Activated CD4-positive, alpha-beta T cell treated with anti-CD3 and anti-CD28 coated beads, Interleukin-2, amount 10 ng/mL, durations not matched to agents 24 days and 14 days (primary cell): ENCODE results near the gene CRB3. TPM values are rescaled to one million over a fixed set of nuclear protein-coding genes. Genes with fewer than 3 reads are reported as not detected.

ENCODE experiments used
- DNase-seq: peaks from one replicate; pipeline ENCODE4 v3.0.0; 2022
- H3K27ac Mint-ChIP-seq: one replicate; pipeline ENCODE4 v1.8.0; 2022; ENCODE audit warnings: mild to moderate bottlenecking, mixed read lengths
- H3K27me3 Mint-ChIP-seq: one replicate; pipeline ENCODE4 v1.8.0; 2022; ENCODE audit warnings: mixed read lengths
- H3K36me3 Mint-ChIP-seq: one replicate; pipeline ENCODE4 v1.8.0; 2022; ENCODE audit warnings: low read depth, mild to moderate bottlenecking, mixed read lengths
- H3K4me1 Mint-ChIP-seq: one replicate; pipeline ENCODE4 v1.8.0; 2021; ENCODE audit warnings: mixed read lengths
- H3K4me3 Mint-ChIP-seq: one replicate; pipeline ENCODE4 v1.8.0; 2022; ENCODE audit warnings: mild to moderate bottlenecking, moderate library complexity, mixed read lengths
- H3K9me3 Mint-ChIP-seq: one replicate; pipeline ENCODE4 v1.8.0; 2021; ENCODE audit warnings: mixed read lengths
- intact Hi-C: fragments of 100-400 bp; cut with micrococcal nuclease; formaldehyde crosslinking; loops from one replicate; pipeline ENCODE4 v1.15.1; 2023
- total RNA-seq: library from RNA; stranded (reverse); gene quantifications from 2 replicates; pipeline ENCODE4 v1.2.3, GENCODE V29; 2022

Gene CRB3
- total RNA-seq, 1 donor from 2014 or later = 0.33 TPM

DNA sequence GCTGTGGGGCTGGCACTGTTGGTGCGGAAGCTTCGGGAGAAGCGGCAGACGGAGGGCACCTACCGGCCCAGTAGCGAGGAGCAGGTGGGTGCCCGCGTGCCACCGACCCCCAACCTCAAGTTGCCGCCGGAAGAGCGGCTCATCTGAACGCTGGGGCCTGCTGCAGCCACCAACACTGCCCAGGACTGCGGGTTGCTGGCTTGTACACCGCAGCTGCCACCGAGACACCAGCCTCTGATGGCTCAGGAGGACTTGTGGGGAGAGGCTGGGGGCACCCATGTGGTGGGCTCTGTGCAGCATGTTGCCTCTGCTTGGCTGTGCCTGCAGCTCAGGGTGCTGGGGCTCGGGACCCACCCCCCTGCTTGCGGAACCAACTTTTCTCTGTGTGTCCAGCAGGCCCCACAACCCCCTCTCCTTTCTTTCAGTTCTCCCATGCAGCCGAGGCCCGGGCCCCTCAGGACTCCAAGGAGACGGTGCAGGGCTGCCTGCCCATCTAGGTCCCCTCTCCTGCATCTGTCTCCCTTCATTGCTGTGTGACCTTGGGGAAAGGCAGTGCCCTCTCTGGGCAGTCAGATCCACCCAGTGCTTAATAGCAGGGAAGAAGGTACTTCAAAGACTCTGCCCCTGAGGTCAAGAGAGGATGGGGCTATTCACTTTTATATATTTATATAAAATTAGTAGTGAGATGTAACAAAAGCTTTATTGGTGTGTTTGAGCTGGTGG lies 2.6 kb downstream of the CRB3 start:
- H3K36me3 Mint-ChIP-seq = peaks cover 26% of the 10 kb centered on the region
- no peak for DNase-seq
- no peaks in the 10 kb centered on the region for H3K27me3 Mint-ChIP-seq
- peaks cover 3% of the 10 kb centered on the region for H3K4me1 Mint-ChIP-seq
- H3K27ac Mint-ChIP-seq = no peak overlapping the region
- H3K9me3 Mint-ChIP-seq = no peaks in the 10 kb centered on the region
- H3K4me3 Mint-ChIP-seq = no peak overlapping the region
- intact Hi-C loops = no loop called here

DNA sequence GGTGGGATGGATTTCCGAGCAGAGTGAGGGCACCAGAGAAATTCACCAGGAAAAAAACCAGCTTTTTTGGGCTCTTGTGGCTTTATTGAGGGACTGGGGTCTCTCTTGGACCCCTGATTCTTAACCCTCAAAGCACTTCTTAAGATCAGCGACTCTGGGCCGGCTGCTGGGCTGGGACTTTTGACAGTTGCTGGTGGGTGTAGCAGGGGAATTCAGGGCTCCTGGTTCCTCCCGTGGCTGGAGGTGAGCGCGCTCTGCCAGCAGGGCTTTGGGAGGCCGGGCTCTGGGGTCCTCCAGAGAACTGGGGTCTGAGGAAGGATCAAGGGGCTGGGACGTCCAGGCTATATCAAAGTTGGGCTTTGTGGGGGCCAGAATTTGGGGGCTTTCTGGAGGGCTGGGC lies 3.3 kb downstream of the CRB3 start:
- intact Hi-C loops = no loop called here
- H3K4me3 Mint-ChIP-seq = no peak overlapping the region
- H3K9me3 Mint-ChIP-seq = no peaks in the 10 kb centered on the region
- H3K27ac Mint-ChIP-seq = no peak overlapping the region
- no peaks in the 10 kb centered on the region for H3K27me3 Mint-ChIP-seq
- peaks cover 3% of the 10 kb centered on the region for H3K4me1 Mint-ChIP-seq
- no peak for DNase-seq
- H3K36me3 Mint-ChIP-seq = peaks cover 28% of the 10 kb centered on the region

DNA sequence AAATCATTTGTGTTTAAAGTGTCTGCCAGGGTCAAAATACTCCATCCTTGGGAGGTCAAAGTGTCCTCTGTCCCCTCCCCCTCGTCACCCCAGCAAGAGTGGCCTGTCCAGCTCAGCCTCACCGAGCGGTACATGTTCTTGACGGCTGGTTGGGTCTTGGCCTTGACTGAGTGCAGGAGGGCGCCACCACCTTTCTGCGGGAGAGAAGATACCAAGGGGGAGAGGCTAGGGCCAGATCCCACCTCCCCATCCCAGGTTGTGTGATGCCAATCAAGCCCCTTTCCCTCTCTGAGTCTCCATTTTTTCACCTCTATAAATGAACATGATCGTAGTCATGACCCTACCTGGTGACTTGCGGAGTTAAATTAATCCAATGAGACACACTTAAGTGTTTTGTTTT lies 6.1 kb downstream of the CRB3 start:
- H3K36me3 Mint-ChIP-seq = peaks cover 39% of the 10 kb centered on the region
- H3K4me1 Mint-ChIP-seq = no peaks in the 10 kb centered on the region
- H3K9me3 Mint-ChIP-seq = no peaks in the 10 kb centered on the region
- intact Hi-C loops = no loop called here
- no peak overlapping the region for H3K27ac Mint-ChIP-seq
- H3K27me3 Mint-ChIP-seq = no peaks in the 10 kb centered on the region
- DNase-seq = no peak
- no peak overlapping the region for H3K4me3 Mint-ChIP-seq

DNA sequence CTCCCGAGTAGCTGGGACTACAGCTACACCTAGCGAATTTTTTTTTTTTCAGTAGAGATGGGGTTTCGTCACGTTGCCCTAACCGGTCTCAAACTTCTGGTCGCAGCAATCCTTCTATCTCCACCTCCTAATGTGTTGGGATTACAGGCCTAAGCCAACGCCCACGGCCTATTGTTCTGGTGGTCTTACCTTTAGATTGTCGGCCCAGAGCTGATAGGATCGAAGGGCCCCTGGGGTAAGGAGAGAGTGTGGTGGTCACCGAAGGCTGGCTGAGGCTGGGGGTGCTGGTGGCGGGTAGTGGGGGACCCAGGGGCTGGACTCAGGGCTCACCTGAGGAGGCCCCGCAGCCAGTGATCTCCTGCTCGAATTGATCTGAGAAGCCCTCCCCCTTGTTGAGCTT lies 7.0 kb downstream of the CRB3 start:
- no peak overlapping the region for H3K4me3 Mint-ChIP-seq
- H3K36me3 Mint-ChIP-seq = peaks cover 41% of the 10 kb centered on the region
- H3K4me1 Mint-ChIP-seq = no peaks in the 10 kb centered on the region
- no peak overlapping the region for H3K27ac Mint-ChIP-seq
- no peaks in the 10 kb centered on the region for H3K9me3 Mint-ChIP-seq
- intact Hi-C loops = no loop called here
- H3K27me3 Mint-ChIP-seq = no peaks in the 10 kb centered on the region
- DNase-seq = no peak

DNA sequence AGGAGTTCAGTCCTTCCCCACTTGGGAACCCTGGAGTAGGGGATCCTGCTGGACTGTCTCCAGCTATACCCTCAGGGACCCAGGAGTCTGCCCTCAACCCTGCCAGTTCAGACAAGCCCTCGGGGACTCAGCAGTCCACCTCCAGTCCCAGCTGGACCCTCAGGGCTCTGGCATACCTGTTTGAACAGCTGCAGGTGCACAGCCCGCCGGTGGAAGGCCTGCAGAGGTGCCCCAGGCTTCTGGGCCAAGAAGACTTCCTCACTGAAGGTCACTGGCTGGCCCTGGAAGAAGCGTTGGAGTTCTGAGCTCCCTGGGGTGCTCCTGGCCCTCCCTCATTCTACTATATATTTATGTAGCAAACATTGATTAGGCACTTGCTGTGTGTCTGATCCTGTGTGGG lies 8.6 kb downstream of the CRB3 start:
- H3K36me3 Mint-ChIP-seq = peaks cover 41% of the 10 kb centered on the region
- intact Hi-C loops = no loop called here
- H3K27ac Mint-ChIP-seq = no peak overlapping the region
- no peak overlapping the region for H3K4me3 Mint-ChIP-seq
- DNase-seq = no peak
- H3K27me3 Mint-ChIP-seq = no peaks in the 10 kb centered on the region
- no peaks in the 10 kb centered on the region for H3K9me3 Mint-ChIP-seq
- no peaks in the 10 kb centered on the region for H3K4me1 Mint-ChIP-seq

DNA sequence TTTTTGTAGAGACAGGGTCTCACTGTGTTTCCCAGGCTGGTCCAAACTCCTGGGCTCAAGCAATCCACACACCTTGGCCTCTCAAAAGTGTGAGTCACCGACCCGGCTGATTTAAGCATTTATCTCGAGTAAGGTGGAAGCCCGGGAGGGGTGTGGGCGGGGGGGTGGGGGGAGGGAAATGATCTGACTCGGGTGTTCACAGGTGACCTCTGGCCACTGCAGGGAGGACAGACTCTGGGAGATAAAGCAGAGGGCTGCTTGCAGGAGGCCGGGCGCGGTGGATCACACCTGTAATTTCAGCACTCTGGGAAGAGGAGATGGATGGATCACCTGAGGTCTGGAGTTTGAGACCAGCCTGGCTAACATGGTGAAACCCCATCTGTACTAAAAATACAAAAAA lies 9.6 kb downstream of the CRB3 start:
- H3K27me3 Mint-ChIP-seq = no peaks in the 10 kb centered on the region
- intact Hi-C loops = no loop called here
- H3K36me3 Mint-ChIP-seq = peaks cover 37% of the 10 kb centered on the region
- no peaks in the 10 kb centered on the region for H3K9me3 Mint-ChIP-seq
- no peaks in the 10 kb centered on the region for H3K4me1 Mint-ChIP-seq
- H3K4me3 Mint-ChIP-seq = no peak overlapping the region
- no peak for DNase-seq
- no peak overlapping the region for H3K27ac Mint-ChIP-seq

DNA sequence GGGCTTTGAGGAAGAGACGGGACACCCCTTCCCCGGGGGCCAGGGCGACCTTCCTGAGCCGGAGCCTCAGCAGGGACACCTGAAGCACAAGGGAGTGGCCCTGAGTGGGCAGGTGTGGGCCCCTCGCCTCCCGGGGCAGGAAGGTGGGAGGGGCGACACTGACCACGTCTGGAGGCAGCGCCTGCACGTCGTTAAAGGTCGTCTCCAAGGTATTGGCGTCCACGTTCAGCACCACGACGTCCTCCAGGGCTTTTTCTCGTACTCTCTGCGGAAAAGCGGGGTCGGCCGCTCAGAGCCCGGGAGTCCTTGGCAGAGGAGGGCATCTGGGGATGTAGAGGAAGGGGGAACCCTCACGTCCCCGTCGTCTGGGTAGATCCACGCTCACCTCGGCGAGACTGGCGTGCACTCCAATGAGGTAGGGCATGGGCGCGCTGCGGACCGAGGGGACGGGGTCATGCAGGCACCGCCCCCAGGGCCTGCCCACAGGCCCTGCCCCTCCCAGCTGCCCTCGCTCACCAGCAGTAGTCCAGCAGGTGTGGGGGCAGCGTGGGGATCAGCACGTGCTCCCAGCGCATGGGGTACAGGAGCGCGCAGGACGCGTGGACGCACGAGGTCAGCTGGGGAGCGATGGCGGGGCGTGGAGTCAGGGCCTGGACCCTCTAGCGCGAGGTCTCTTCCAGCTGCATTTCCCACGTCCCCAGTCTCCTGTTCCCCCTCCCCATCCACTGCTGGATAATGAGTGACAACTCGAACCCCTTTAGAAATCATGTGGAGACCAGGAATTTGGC lies 11.4 kb downstream of the CRB3 start:
- H3K4me1 Mint-ChIP-seq = peaks cover 8% of the 10 kb centered on the region
- no peaks in the 10 kb centered on the region for H3K27me3 Mint-ChIP-seq
- H3K9me3 Mint-ChIP-seq = no peaks in the 10 kb centered on the region
- peaks cover 28% of the 10 kb centered on the region for H3K36me3 Mint-ChIP-seq
- intact Hi-C loops = no loop called here
- no peak overlapping the region for H3K4me3 Mint-ChIP-seq
- H3K27ac Mint-ChIP-seq = no peak overlapping the region
- DNase-seq = no peak

DNA sequence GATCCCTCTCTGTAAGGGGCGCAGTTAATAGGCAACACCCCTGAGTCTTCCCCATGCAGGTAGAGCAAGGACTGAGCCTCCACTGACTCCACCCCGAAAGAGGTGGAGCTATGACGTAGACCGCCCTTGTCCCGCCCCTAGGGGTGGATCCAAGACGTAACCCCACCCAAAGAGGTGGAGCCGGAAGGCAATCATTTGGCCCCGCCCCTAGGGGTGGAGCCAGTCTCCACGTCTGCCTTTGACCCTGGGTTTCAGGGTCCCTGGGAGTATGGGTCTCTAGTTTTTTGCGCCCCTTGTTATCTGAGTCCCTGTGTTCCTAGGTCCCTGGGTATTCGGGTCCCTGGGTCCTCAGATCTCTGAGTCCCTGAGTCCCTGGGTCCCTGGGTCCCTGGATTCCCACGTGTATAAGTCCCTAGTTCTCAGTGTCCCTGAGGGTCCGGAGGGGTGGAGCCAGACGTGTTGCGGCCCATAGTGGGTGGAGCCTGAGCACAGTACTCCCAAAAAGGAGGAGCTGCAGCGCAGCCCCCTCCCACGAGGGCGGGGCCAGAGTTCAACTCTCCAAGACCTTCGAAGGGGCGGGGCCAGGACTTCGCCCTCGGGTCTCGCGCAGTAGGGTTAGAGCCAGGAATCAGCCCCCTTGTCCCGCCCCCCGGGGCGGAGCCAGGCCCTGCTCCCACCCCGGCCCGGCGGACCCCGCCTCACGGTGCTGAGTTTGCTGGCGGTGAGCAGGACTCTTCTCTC lies 12.3 kb downstream of the CRB3 start:
- Mint-ChIP-seq H3K36me3 (peaks cover 23% of the 10 kb centered on the region), H3K9me3 (no peaks in the 10 kb centered on the region), H3K27ac (no peak overlapping the region), H3K27me3 (no peaks in the 10 kb centered on the region), H3K4me1 (peaks cover 13% of the 10 kb centered on the region), H3K4me3 (no peak overlapping the region)
- intact Hi-C loops = no loop called here
- peak; percentile 91 for DNase-seq

DNA sequence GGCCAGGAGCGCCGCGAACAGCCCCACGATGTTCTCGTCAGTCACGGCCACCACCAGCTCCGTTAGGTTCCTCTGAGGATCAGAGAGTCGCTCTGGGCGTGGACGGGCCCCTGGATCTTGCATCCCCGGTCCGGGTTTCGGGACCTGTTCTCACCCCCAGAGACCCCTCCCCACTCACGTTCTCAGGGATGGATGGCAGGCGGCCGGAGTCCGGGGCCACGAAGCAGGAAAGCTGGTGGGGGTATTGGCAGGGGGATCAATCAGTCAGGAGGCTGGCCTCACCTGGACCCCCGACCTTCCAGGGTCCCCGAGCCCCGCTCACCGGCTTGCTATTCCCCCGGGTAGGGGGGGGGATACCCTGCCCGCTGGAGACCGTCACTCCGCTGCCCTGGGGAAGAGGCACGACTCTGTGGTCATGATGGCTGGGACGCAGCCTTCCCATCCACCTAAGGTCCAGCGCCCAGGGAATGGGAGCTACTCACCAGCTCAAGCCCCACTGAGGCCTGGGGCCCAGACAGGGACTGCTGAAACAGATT lies 12.9 kb downstream of the CRB3 start:
- H3K4me1 Mint-ChIP-seq = peaks cover 16% of the 10 kb centered on the region
- H3K27ac Mint-ChIP-seq = no peak overlapping the region
- intact Hi-C loops = no loop called here
- H3K9me3 Mint-ChIP-seq = no peaks in the 10 kb centered on the region
- no peak for DNase-seq
- H3K36me3 Mint-ChIP-seq = peaks cover 21% of the 10 kb centered on the region
- H3K4me3 Mint-ChIP-seq = no peak overlapping the region
- no peaks in the 10 kb centered on the region for H3K27me3 Mint-ChIP-seq

DNA sequence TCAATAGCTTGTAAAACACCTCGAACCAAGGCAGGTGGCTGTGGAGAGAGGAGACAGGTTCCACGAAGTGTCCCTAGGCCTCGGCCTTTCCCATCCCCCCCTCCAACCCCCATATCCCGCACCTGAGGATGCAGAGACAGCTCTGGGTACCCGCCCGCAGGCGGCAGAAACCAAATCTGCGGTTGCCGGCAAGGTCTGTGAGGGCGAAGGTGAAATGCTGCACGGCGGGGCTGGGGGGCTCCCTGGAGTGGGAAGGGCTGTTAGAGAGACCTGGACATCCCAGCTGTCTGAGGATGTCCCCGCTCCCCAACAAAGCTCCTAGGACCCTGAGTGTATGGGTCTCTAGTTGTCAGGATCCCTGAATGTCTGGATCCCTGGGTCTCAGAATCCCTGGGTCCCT lies 14.7 kb downstream of the CRB3 start:
- Mint-ChIP-seq H3K4me3 (no peak overlapping the region), H3K9me3 (no peaks in the 10 kb centered on the region), H3K4me1 (peaks cover 23% of the 10 kb centered on the region), H3K27me3 (no peaks in the 10 kb centered on the region), H3K27ac (no peak overlapping the region), H3K36me3 (peaks cover 19% of the 10 kb centered on the region)
- intact Hi-C loops = no loop called here
- DNase-seq = no peak

DNA sequence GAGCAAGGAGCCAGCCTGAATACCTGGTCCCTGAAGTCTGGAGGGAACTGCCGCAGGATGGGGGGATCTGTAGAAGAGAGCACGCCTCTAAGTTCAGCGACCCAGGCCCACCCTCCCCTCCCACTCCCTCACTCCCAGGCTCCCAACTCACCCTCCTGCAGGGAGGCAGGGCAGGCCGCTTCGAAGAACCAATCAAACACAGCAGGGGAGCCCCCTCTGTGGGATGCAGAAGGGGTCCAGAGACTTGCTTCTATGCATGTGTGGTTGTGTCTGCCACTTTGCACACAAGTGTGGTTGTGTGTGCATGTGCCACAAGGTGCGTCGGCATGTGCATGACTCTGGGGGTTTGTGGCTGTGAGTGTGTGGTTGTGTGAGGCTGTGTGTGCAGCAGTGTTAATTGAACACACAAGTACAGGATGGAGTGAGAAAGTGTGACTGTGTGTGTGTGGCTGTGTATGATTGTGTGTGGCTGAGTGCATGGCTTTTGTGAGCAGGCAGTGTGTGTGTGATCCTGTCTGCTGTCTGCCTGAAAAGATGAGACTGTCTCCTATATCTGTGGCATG lies 15.8 kb downstream of the CRB3 start:
- peak overlapping the region; percentile 96 for H3K27ac Mint-ChIP-seq
- H3K27me3 Mint-ChIP-seq = no peaks in the 10 kb centered on the region
- intact Hi-C loops = loop anchor here (2.0 to 5.0 kb wide), 2 partner anchors 23 to 37 kb away; partner anchors contain the start of gene TUBB4A
- peaks cover 12% of the 10 kb centered on the region for H3K36me3 Mint-ChIP-seq
- no peak for DNase-seq
- H3K4me3 Mint-ChIP-seq = peak overlapping the region; percentile 99
- H3K4me1 Mint-ChIP-seq = peaks cover 23% of the 10 kb centered on the region
- no peaks in the 10 kb centered on the region for H3K9me3 Mint-ChIP-seq

DNA sequence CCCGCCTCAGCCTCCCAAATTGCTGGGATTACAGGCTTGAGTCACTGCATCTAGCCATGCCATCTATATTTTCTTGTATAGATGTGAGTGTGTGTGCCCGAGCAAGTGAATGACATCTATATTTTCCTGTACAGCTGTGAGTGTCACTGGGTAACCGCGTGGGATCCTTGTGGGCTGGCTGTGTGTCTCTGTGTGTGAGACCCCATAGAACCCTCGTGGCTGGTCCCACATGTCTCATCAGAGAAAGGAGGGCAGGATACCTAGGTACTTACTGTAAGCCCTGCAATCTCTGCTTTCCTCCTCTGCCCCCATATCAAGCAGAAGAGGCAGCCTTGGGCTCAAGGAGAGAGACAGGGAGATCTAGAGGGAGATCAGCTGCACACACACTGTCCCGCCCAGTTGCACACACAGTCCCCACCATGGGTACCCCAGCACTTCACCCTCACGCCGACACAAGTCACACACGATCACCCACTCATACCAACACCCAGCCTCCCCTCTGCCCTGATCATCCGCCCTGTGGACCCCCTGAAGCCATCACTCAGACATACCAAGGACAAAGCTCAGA lies 16.9 kb downstream of the CRB3 start:
- H3K27me3 Mint-ChIP-seq = no peaks in the 10 kb centered on the region
- H3K36me3 Mint-ChIP-seq = peaks cover 9% of the 10 kb centered on the region
- peak overlapping the region; percentile 99 for H3K4me3 Mint-ChIP-seq
- peak overlapping the region; percentile 96 for H3K27ac Mint-ChIP-seq
- peak; percentile 68 for DNase-seq
- peaks cover 23% of the 10 kb centered on the region for H3K4me1 Mint-ChIP-seq
- H3K9me3 Mint-ChIP-seq = no peaks in the 10 kb centered on the region
- intact Hi-C loops = loop anchor here (1.0 to 5.0 kb wide), 3 partner anchors 21 to 36 kb away; partner anchors contain the start of gene TUBB4A
